B cell (primary cell): Measurements from ENCODE around the gene TRIP4.

Source experiments
- CTCF ChIP-seq: fragments of 200-600 bp; IDR thresholded peaks from one replicate; pipeline ENCODE4 v1.8.0; 2022; ENCODE audit warnings: antibody characterized with exemption, mild to moderate bottlenecking
- EZH2 ChIP-seq: IDR thresholded peaks from 2 replicates; pipeline ENCODE4 v1.6.1; 2012; ENCODE audit warnings: borderline replicate concordance, low read depth, mild to moderate bottlenecking, moderate library complexity, low read length; ENCODE audit not compliant: insufficient read depth, poor library complexity, severe bottlenecking

GRCh38 chr15:64389036-64389435 is 1.4 kb downstream of the TRIP4 start:
- TF ChIP-seq CTCF (no peak), EZH2 (no peak)
